GM21381 (cell line): ENCODE results near the gene TRIM28.

ENCODE experiments used
- ATAC-seq: cut with Tn5 transposase; IDR thresholded peaks from one replicate; pipeline ENCODE4 v1.9.1; 2021; ENCODE audit warnings: mild to moderate bottlenecking, moderate library complexity; ENCODE audit not compliant: unreplicated experiment

The TRIM28 gene

GRCh38 chr19:58559275-58560006, 15.6 kb downstream of the TRIM28 start:
- ATAC-seq = peak; percentile 18

GRCh38 chr19:58560007-58560887, 16.4 kb downstream of the TRIM28 start:
- no peak for ATAC-seq

GRCh38 chr19:58560921-58561320, 17.1 kb downstream of the TRIM28 start:
- ATAC-seq = no peak

- no peak for ATAC-seq
These were observed 17.7 kb downstream of the TRIM28 start for GRCh38 chr19:58561373-58562121.

GRCh38 chr19:58562122-58563033, 18.5 kb downstream of the TRIM28 start:
- ATAC-seq = no peak

GRCh38 chr19:58563034-58563573, 19.2 kb downstream of the TRIM28 start:
- no peak for ATAC-seq

GRCh38 chr19:58563823-58564222, 20.0 kb downstream of the TRIM28 start:
- ATAC-seq = no peak

- no peak for ATAC-seq
These were observed 23.1 kb downstream of the TRIM28 start for GRCh38 chr19:58566989-58567388.

GRCh38 chr19:58568453-58569130, 24.7 kb downstream of the TRIM28 start:
- ATAC-seq = no peak

GRCh38 chr19:58569191-58569942, 25.5 kb downstream of the TRIM28 start:
- ATAC-seq = no peak

- ATAC-seq = no peak
These were observed 26.2 kb downstream of the TRIM28 start for GRCh38 chr19:58569943-58570670.

- no peak for ATAC-seq
These were observed 27.1 kb downstream of the TRIM28 start for GRCh38 chr19:58570770-58571574.

GRCh38 chr19:58571575-58571947, 27.7 kb downstream of the TRIM28 start:
- ATAC-seq = no peak

GRCh38 chr19:58572026-58572817, 28.4 kb downstream of the TRIM28 start:
- no peak for ATAC-seq

- ATAC-seq = peak; percentile 53
These were observed 29.2 kb downstream of the TRIM28 start, which contains the start of gene MZF1 for GRCh38 chr19:58572818-58573657. Gene MZF1 (minus strand): TSS chr19:58573335. CDS start chr19:58571389, 1,946 bp downstream.
